ENCODE measurements around the gene HECTD1.

Gene HECTD1

DNA sequence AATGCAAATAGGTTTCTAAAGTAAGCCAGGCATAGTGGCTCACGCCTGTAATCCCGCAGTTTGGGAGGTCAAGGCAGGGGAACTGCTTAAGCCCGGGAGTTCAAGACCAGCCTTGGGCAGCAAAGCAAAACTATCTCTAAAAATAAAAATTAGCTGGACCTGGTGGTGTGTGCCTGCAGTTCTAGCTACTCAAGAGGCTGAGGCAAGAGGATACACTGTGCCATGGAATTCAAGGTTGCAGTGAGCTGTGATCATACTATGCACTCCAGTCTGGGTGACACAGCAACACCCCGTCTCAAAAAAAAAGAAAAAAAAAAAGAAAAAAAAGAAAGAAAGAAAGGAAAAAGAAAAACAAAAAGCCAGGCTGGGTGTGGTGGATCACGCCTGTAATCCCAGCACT is 46.3 kb downstream of the HECTD1 start:
- no peak for DNase-seq (ENCODE audit: extremely low read depth in 1 of 2, low read depth in 1 of 2)

DNA sequence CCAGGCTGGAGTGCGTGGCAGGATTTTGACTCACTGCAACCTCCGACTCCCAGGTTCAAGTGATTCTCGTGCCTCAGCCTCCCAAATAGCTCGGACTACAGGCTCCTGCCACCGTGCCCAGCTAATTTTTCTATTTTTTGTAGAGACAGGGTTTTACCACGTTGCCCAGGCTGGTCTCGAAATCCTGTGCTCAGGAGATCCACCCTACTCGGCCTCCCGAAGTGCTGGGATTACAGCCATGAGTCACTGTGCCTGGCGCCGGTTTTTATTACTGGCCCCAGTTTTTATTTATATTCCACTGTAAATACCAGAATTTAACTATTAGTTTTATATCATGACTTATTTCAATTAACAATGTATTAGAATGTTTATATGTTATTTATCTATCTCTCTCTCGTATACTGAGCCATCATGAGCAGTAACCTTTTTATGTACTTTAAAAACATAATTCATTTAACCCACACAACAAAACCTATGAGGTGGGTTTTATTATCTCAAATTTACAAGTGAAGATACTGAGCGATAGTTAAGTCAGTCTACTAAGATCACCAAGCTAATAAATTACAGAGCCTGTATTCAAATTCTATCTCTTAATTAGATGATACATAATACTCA is 47.8 kb downstream of the HECTD1 start:
- DNase-seq (ENCODE audit: extremely low read depth in 1 of 2, low read depth in 1 of 2), result no peak

DNA sequence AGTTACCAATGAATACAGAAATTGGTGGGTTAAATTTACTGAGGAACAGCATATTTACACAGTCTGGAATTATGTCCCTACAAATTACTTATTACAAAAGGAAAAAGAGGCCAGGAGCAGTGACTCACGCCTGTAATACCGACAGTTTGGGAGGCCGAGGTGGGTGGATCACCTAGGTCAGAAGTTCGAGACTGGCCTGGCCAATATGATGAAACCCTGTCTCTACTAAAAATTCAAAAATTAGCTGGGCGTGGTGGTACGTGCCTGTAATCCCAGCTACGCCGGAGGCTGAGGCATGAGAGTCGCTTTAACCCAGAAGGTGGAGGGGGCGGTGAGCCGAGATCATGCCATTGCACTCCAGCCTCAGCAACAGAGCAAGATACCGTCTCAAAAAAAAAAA is 52.6 kb downstream of the HECTD1 start:
- DNase-seq (ENCODE audit: extremely low read depth in 1 of 2, low read depth in 1 of 2), result no peak

DNA sequence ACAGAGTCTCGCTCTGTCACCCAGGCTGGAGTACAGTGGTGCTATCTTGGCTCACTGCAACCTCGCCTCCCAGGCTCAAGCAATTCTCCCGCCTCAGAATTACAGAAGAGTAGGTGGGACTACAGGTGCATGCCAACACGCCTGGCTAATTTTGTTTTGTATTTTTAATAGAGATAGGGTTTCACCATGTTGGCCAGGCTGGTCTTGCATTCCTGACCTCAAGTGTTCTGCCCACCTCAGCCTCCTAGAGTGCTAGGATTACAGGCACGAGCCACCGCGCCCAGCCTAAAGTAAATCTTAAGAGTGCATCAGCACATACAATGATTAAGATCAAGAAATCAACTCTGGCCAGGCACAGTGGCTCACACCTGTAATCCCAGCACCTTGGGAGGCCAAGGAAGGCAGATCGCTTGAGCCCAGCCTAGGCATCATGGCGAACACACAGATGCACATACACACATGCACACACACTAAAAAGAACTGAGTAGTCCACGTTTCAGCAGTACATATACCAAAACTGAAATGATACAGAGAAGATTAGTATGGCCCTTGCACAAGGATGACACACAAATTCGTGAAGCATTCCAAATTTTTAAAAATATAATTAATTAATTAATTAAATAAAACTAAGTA is 65.0 kb downstream of the HECTD1 start:
- no peak for DNase-seq (ENCODE audit: extremely low read depth in 1 of 2, low read depth in 1 of 2)

- no peak for DNase-seq (ENCODE audit: extremely low read depth in 1 of 2, low read depth in 1 of 2)
Observed at GRCh38 chr14:31139301-31139847, 68.2 kb downstream of the HECTD1 start.

GRCh38 chr14:31138301-31138700 is 69.3 kb downstream of the HECTD1 start:
- DNase-seq (ENCODE audit: extremely low read depth in 1 of 2, low read depth in 1 of 2), result no peak

- DNase-seq (ENCODE audit: extremely low read depth in 1 of 2, low read depth in 1 of 2), result no peak
Observed at GRCh38 chr14:31137214-31137889, 70.2 kb downstream of the HECTD1 start.

GRCh38 chr14:31133133-31133532 is 74.5 kb downstream of the HECTD1 start:
- no peak for DNase-seq (ENCODE audit: extremely low read depth in 1 of 2, low read depth in 1 of 2)

DNA sequence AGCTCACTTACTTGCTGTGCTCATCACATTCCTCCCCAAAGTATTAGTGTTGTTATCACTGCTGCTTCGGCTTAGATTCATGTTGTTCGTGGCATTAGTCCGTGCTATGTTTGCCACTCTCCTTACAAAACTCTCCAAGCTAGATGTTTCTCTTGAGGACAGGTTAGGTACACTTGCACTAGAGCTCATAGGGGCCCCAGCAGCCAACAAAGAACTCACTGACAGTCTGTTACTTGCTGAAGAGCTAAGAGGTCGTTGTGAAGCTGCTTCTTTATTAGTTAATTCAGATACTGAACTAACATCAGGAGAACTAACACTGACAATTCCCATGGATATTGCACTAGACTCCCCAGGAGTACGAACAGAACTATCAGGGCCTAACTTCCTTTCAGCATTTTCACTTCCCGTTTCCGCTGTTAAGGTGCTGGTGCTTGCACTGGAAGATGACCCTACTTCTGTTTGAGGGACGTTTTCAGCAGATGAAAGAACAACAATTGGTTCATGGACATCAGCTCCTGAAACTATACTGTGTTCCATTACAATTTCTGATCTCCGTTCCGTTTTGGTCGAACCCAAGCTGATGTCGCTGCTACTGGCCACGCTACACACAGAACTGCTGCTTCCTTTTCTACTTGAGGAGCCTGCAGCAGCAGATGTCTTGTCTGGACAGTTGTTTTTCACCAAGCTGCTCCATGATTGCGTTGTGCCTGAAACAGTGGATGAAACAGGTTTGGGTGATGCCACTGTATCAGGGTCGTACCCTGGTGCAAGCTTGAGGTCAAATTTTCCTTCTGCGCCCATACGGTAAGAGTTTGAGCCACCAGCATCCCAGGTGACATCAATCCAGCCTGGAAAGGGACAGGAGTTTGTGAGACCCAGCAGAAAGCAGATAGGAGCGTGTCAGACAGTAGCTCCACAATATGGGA is 78.7 kb downstream of the HECTD1 start:
- no peak for DNase-seq (ENCODE audit: extremely low read depth in 1 of 2, low read depth in 1 of 2)

GRCh38 chr14:31127690-31128089 is 79.9 kb downstream of the HECTD1 start:
- DNase-seq (ENCODE audit: extremely low read depth in 1 of 2, low read depth in 1 of 2), result no peak

GRCh38 chr14:31126680-31127079 is 80.9 kb downstream of the HECTD1 start:
- DNase-seq (ENCODE audit: extremely low read depth in 1 of 2, low read depth in 1 of 2), result no peak

DNA sequence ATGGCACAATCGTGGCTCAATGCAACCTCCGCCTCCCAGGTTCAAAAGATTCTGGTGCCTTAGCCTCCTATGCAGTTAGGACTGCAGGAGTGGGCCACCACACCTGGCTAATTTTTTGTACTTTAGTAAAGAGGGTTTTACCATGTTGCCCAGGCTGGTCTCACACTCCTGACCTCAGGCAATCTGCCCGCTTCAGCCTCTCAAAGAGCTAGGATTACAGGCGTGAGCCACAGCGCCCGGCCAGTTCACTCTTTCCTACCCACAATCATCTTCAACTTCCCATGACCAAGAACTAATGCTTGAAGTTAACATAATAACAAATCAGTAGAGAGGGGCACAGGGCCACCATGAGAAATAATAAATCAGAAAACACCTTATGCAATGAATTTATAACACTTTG is 82.4 kb downstream of the HECTD1 start:
- DNase-seq (ENCODE audit: extremely low read depth in 1 of 2, low read depth in 1 of 2), result no peak

- no peak for DNase-seq (ENCODE audit: extremely low read depth in 1 of 2, low read depth in 1 of 2)
Observed at GRCh38 chr14:31124197-31124596, 83.4 kb downstream of the HECTD1 start.

DNA sequence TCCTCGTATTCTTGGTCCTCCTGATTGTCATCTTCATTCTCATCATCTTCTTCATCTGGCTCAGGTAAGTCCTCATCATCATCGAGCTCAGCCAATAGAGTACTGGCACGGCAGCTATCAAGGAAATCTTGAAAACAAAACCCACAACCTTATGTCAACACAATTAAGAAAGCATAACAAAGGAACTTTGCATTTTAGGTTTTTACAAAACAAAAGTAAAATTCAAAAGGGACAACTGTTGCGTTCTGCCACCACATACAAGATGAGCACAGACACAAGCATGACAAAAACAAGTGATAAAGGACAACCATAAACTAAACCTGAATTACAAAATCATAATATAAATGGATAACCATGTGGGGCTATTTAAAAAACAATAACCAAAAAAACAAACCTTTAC is 84.7 kb downstream of the HECTD1 start:
- no peak for DNase-seq (ENCODE audit: extremely low read depth in 1 of 2, low read depth in 1 of 2)

DNA sequence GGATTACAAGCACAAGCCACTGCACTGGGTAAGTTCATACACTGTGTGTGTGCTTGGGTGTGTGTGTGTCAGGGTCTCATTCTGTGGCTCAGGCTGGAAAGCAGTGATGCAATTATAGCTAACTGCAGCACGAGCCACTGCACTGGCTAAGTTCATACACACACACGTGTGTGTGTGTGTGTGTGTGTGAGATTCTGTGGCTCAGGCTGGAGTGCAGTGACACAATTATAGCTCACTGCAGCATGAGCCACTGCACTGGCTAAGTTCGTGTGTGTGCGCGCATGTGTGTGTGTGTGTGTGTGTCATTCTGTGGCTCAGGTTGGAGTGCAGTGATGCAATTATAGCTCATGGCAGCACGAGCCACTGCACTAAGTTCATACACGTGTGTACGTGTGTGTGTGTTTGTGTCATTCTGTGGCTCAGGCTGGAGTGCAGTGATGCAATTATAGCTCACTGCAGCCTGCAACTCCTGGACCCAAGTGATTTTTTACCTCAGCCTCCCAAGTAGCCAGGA is 85.4 kb downstream of the HECTD1 start:
- no peak for DNase-seq (ENCODE audit: extremely low read depth in 1 of 2, low read depth in 1 of 2)

DNA sequence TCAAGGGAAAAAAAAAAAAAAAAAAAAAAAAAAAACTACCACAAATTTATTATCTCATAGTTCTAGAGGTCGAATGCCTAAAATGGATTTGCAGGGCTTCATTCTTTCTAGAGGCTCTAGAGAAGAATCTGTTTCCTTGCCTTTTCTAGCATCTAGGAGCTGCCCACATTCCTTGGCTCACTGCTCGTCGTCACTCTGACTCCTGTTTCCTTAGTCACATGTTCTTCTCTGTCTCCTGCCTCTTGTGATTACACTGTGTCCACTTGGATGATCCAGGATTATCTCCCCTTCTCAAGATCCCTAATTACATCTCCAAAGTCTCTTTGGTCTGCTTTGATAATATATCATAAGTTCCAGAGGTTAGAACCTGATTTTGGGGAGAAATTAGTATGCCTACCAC is 88.7 kb downstream of the HECTD1 start:
- no peak for DNase-seq (ENCODE audit: extremely low read depth in 1 of 2, low read depth in 1 of 2)

- no peak for DNase-seq (ENCODE audit: extremely low read depth in 1 of 2, low read depth in 1 of 2)
Observed at GRCh38 chr14:31113794-31114193, 93.8 kb downstream of the HECTD1 start.

DNA sequence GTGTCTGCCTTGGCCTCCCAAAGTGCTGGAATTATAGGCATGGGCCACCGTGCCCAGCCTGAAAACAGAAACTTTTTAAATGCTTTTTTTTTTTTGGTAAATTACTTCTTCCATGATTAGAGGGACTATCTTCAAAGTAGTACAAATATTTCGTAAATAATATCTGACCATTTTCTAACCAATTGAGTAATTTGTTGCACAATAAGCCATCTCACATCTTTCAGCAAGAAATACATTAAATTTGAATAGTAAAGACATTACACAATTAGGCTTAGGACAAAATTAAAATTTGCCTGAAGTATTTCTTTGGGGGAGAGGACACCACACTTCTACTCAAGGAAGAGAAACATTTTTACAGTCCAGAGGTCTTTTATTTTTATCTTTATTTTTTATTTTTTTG is 96.7 kb downstream of the HECTD1 start:
- DNase-seq (ENCODE audit: extremely low read depth in 1 of 2, low read depth in 1 of 2), result no peak

DNA sequence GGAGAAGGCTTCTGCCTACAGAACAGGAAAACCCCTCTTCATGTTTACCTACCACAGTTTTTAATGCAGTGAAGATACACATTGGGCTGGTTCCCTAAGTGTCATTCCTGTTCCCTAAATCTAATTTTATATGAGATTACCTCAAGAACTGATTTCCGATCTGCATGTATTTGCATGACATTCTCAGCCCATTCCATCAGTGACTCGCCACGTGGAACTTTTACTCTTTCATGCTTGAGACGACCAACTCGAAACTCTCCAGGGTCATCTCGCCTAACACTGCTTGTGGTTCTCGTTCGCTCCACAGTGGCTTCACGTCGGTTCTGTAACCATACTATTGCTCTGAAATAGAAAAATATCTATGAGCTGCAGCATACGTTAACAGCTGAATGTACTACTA is 98.3 kb downstream of the HECTD1 start:
- no peak for DNase-seq (ENCODE audit: extremely low read depth in 1 of 2, low read depth in 1 of 2)

DNA sequence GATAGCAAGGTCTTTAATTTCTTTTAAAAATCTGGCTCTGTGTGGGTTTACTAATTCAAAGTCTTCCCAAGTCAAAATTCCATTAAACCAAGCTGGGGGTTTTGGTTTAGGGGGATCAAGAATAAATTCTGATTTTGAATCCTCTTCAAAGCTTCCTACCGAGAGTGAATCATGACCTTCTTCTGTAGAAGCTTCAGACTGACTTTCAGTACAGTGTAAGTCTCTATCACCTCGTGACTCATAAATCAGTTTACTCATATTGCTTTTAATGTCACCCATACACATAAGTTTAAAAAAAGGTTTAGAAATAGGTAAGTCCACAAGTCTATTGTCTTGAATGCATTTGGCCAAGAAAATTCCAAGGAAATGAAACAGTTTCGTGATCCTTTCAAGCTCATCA is 100.8 kb downstream of the HECTD1 start:
- DNase-seq (ENCODE audit: extremely low read depth in 1 of 2, low read depth in 1 of 2), result no peak

DNA sequence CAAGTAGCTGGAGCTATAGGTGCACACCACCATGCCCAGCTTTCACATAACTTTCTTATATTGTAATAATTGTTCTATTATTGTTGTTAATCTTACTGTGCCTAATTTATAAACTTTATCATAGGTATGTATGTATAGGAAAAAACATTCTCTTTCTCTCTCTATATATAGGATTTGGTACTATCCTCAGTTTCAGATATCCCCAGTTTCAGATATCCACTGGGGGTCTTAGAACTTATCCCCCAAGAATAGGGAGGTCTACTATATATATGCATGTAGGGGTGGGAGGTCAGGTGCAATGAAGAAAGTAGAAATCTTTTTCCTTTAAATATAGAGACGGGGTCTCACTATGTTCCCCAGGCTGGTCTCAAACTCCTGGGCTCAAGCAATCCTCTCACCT is 110.5 kb downstream of the HECTD1 start:
- DNase-seq (ENCODE audit: extremely low read depth in 1 of 2, low read depth in 1 of 2), result no peak
